ENCODE results near the gene IPO9.

IPO9 gene

GRCh38 chr1:201828820-201829774 lies at the start of gene IPO9:
TSS of gene IPO9 (plus strand) at chr1:201829157. CDS start at chr1:201829210, 53 bp downstream.
- DNase-seq = peak; percentile 96

- no peak for DNase-seq
Measured at GRCh38 chr1:201779351-201779880, 49.5 kb upstream of the IPO9 start.

- DNase-seq = no peak
Measured at GRCh38 chr1:201780952-201781351, 48.0 kb upstream of the IPO9 start.

GRCh38 chr1:201781437-201781836 lies 47.5 kb upstream of the IPO9 start:
- no peak for DNase-seq

GRCh38 chr1:201782353-201782752 lies 46.6 kb upstream of the IPO9 start:
- DNase-seq = no peak

- no peak for DNase-seq
Measured at GRCh38 chr1:201783058-201783457, 45.9 kb upstream of the IPO9 start.

GRCh38 chr1:201783572-201783971 lies 45.4 kb upstream of the IPO9 start:
- no peak for DNase-seq

GRCh38 chr1:201785291-201785690 lies 43.7 kb upstream of the IPO9 start:
- DNase-seq = no peak

- DNase-seq = no peak
Measured at GRCh38 chr1:201786824-201787223, 42.1 kb upstream of the IPO9 start.

- no peak for DNase-seq
Measured at GRCh38 chr1:201788296-201788695, 40.7 kb upstream of the IPO9 start.

GRCh38 chr1:201789245-201789644 lies 39.7 kb upstream of the IPO9 start:
- DNase-seq = no peak

- DNase-seq = no peak
Measured at GRCh38 chr1:201790261-201790660, 38.7 kb upstream of the IPO9 start.

- no peak for DNase-seq
Measured at GRCh38 chr1:201791051-201791778, 37.7 kb upstream of the IPO9 start.

GRCh38 chr1:201791779-201792173 lies 37.2 kb upstream of the IPO9 start:
- DNase-seq = no peak

- DNase-seq = peak; percentile 67
Measured at GRCh38 chr1:201792534-201793305, 36.2 kb upstream of the IPO9 start.

GRCh38 chr1:201793306-201793925 lies 35.5 kb upstream of the IPO9 start:
- no peak for DNase-seq

- DNase-seq = peak; percentile 8
Measured at GRCh38 chr1:201795066-201795465, 33.9 kb upstream of the IPO9 start.

- DNase-seq = no peak
Measured at GRCh38 chr1:201800246-201800645, 28.7 kb upstream of the IPO9 start.

- no peak for DNase-seq
Measured at GRCh38 chr1:201806801-201807200, 22.2 kb upstream of the IPO9 start.

GRCh38 chr1:201807958-201808632 lies 20.9 kb upstream of the IPO9 start:
- DNase-seq = no peak

GRCh38 chr1:201808633-201808990 lies 20.3 kb upstream of the IPO9 start:
- no peak for DNase-seq

- DNase-seq = no peak
Measured at GRCh38 chr1:201809876-201810275, 19.1 kb upstream of the IPO9 start.

All from activated CD4-positive, alpha-beta T cell treated with anti-CD3 and anti-CD28 coated beads, Interleukin-2, Interleukin-6, amounts not matched to agents 100 ng/mL and 50 ng/mL, durations not matched to agents 16 hours and 8 hours (primary cell).